Bronchial epithelial cell (primary cell): ENCODE data around the gene HFM1. TPM values are rescaled to one million over a fixed set of nuclear protein-coding genes. Genes with fewer than 3 reads are reported as not detected.

Experiments
- DNase-seq: peaks from one replicate; pipeline ENCODE4 v3.0.0-alpha.2; 2010; ENCODE audit warnings: low read depth
- FAIRE-seq: peaks from 2 replicates; lab custom pipeline; 2011; peaks lifted over from hg19 to GRCh38; lab: Jason Lieb, UNC
- H3K27me3 ChIP-seq: 2 replicates; pipeline ENCODE4 v1.5.1; 2011; ENCODE audit warnings: low read length; ENCODE audit not compliant: control insufficient read depth, insufficient read depth
- H3K36me3 ChIP-seq: 2 replicates; pipeline ENCODE4 v1.5.1; 2011; ENCODE audit warnings: low read length; ENCODE audit not compliant: control insufficient read depth, insufficient read depth
- H3K4me3 ChIP-seq: 2 replicates; pipeline ENCODE4 v1.5.1; 2011; ENCODE audit warnings: mild to moderate bottlenecking, low read depth, low read length, control low read depth
- total RNA-seq: library from RNA; depleted of rRNA; stranded (reverse); fragments of >200 nt; gene quantifications from 2 replicates; pipeline ENCODE4 v1.2.1, GENCODE V29; 2014
- TF ChIP-seq, protein P1 (sequence below): IDR thresholded peaks from 2 replicates; pipeline ENCODE4 v1.5.1; 2011; ENCODE audit warnings: mild to moderate bottlenecking, moderate library complexity, low read length, control low read depth, inconsistent platforms; ENCODE audit not compliant: insufficient read depth, severe bottlenecking

Gene HFM1
- total RNA-seq, 1 donor from 2014 or later: not detected

DNA sequence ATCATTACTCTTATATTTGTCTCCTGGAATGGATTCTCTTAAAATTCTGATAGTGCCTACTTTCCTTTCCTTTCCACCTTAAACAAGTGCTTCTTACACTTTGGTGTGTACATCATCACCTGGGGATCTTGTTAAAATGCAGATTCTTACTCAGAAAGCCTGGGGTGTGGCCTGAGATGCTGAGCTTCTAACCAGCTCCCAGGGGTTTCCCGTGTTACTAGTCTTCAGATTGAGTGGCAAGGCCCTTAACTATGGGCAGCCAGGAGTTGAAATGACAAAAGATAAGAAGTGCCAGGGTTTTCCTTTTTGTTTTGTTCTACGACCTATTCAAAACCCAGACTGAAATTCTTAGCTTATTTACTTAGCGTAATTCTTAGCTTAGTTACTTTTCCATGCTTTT lies 159.2 kb downstream of the HFM1 start:
- no peaks in the 10 kb centered on the region for H3K27me3 ChIP-seq
- DNase-seq (no peak), FAIRE-seq (no peak)
- no peak overlapping the region for H3K4me3 ChIP-seq
- TF ChIP-seq, protein P1, sequence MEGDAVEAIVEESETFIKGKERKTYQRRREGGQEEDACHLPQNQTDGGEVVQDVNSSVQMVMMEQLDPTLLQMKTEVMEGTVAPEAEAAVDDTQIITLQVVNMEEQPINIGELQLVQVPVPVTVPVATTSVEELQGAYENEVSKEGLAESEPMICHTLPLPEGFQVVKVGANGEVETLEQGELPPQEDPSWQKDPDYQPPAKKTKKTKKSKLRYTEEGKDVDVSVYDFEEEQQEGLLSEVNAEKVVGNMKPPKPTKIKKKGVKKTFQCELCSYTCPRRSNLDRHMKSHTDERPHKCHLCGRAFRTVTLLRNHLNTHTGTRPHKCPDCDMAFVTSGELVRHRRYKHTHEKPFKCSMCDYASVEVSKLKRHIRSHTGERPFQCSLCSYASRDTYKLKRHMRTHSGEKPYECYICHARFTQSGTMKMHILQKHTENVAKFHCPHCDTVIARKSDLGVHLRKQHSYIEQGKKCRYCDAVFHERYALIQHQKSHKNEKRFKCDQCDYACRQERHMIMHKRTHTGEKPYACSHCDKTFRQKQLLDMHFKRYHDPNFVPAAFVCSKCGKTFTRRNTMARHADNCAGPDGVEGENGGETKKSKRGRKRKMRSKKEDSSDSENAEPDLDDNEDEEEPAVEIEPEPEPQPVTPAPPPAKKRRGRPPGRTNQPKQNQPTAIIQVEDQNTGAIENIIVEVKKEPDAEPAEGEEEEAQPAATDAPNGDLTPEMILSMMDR: no peak
- no peaks in the 10 kb centered on the region for H3K36me3 ChIP-seq

- Histone ChIP-seq H3K27me3 (no peaks in the 10 kb centered on the region), H3K36me3 (no peaks in the 10 kb centered on the region), H3K4me3 (no peak overlapping the region)
- TF ChIP-seq, protein P1: no peak
- FAIRE-seq: no peak
- DNase-seq: no peak
These were observed 159.9 kb downstream of the HFM1 start for GRCh38 chr1:91244737-91245136.

DNA sequence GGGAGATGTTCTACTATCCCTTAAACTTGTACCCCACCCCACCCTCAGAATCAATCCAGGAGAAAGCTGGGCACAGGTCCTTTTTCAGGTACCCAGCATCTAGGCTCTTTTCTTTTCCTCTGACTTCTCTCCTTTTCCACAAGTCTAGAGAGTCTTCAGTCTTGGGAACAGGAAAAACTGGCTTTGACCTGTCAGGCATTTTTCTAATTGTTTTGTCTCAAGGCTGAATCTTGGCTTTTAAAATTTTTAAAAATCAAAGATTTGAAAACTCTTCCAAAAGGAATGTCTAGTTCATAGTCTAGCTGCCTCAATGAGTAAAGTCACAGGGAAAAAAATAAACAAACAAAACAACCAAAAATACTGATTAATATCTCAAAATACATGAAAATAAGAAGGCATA lies 161.5 kb downstream of the HFM1 start:
- no peaks in the 10 kb centered on the region for H3K36me3 ChIP-seq
- TF ChIP-seq, protein P1: no peak
- no peaks in the 10 kb centered on the region for H3K27me3 ChIP-seq
- DNase-seq (no peak), FAIRE-seq (no peak)
- no peak overlapping the region for H3K4me3 ChIP-seq

GRCh38 chr1:91234181-91234580 lies 170.5 kb downstream of the HFM1 start:
- H3K4me3 ChIP-seq: no peak overlapping the region
- DNase-seq: no peak
- no peak for FAIRE-seq
- no peaks in the 10 kb centered on the region for H3K27me3 ChIP-seq
- no peaks in the 10 kb centered on the region for H3K36me3 ChIP-seq
- TF ChIP-seq, protein P1: no peak

DNA sequence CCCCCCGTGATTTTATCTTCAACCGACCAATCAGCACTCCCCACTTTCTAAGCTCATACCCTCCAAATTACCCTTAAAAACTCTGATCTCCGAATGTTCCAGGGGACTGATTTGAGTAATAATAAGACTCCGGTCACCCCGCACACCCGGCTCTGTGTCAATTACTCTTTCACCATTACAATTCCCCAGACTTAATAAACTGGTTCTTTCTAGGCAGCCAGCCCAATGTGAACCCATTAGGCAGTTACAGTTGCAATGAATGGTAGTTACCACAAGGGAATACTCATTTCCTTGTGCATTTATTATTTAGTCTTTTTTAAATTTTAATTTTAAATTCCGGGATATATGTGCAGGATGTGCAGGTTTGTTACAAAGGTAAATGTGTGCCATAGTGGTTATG lies 177.9 kb downstream of the HFM1 start:
- no peaks in the 10 kb centered on the region for H3K27me3 ChIP-seq
- TF ChIP-seq, protein P1: no peak
- no peak overlapping the region for H3K4me3 ChIP-seq
- no peak for FAIRE-seq
- no peaks in the 10 kb centered on the region for H3K36me3 ChIP-seq
- DNase-seq: peak; percentile 29

GRCh38 chr1:91224878-91225277 lies 179.8 kb downstream of the HFM1 start:
- TF ChIP-seq, protein P1: no peak
- peak; percentile 7 for FAIRE-seq
- no peak for DNase-seq

More at GRCh38 chr1:91224878-91225277, 179.8 kb downstream of the HFM1 start:
- Histone ChIP-seq H3K4me3 (no peak overlapping the region), H3K36me3 (no peaks in the 10 kb centered on the region), H3K27me3 (no peaks in the 10 kb centered on the region)
